Peyer's patch (tissue), 4 donors: ENCODE measurements around the gene KLHL3. TPM values are rescaled to one million over a fixed set of nuclear protein-coding genes. Genes with fewer than 3 reads are reported as not detected.

Experiments
- DNase-seq, 3 donors: peaks; one replicate each; pipeline ENCODE4 v3.0.0-alpha.2; 2017 to 2019
- H3K27ac ChIP-seq, 4 donors: fragments of 200-600 bp; sonication (generic); one replicate each; pipeline ENCODE4 v1.5.1; 2016 to 2019
- H3K27me3 ChIP-seq, 2 donors: fragments of 200-600 bp; sonication (generic); one replicate each; pipeline ENCODE4 v1.5.1; 2019
- H3K36me3 ChIP-seq, 3 donors: fragments of 200-600 bp; sonication (generic); one replicate each; pipeline ENCODE4 v1.5.1; 2016 to 2019
- H3K4me1 ChIP-seq, 4 donors: fragments of 200-600 bp; sonication (generic); one replicate each; pipeline ENCODE4 v1.5.1; 2016 to 2019
- H3K4me3 ChIP-seq, 4 donors: fragments of 200-600 bp; sonication (generic); 1 replicate in 3 of 4; 2 replicates in 1 of 4; pipeline ENCODE4 v1.5.1; 2016 to 2019; ENCODE audit warnings: mild to moderate bottlenecking in 1 of 4
- H3K9me3 ChIP-seq, 4 donors: fragments of 200-600 bp; sonication (generic); one replicate each; pipeline ENCODE4 v1.5.1; 2016 to 2019; ENCODE audit warnings: mild to moderate bottlenecking in 1 of 4
- CTCF ChIP-seq, 6 experiments: fragments of 450-650 bp in 4 of 6; fragments of 200-600 bp in 2 of 6; sonication (generic) in 1 of 6; IDR thresholded peaks; one replicate each; pipeline ENCODE4 v1.5.1; 2017 to 2019; ENCODE audit warnings: antibody characterized with exemption in 6 of 6, mild to moderate bottlenecking in 3 of 6, moderate library complexity in 1 of 6
- POLR2A ChIP-seq, 2 donors: fragments of 450-650 bp; IDR thresholded peaks; one replicate each; pipeline ENCODE4 v1.5.1; 2017; ENCODE audit warnings: antibody characterized with exemption in 2 of 2, mild to moderate bottlenecking in 2 of 2, moderate library complexity in 2 of 2
- small RNA-seq, 2 donors: library from RNA; depleted of rRNA; stranded (forward); fragments of <200 nt; gene quantifications; one replicate each; pipeline ENCODE3, GENCODE V24; 2016
- total RNA-seq, 4 donors: library from RNA; depleted of rRNA; stranded (reverse); fragments of >200 nt; gene quantifications; one replicate each; pipeline ENCODE4 v1.1.0, GENCODE V29; 2016

The KLHL3 gene
- total RNA-seq, 4 donors from 2014 or later, result 5.0 to 9.5 (median 6.3) TPM

- Histone ChIP-seq H3K4me1 (no peaks in the 10 kb centered on the region), H3K36me3 (no peaks in the 10 kb centered on the region), H3K27ac (no peak overlapping the region), H3K27me3 (no peaks in the 10 kb centered on the region), H3K4me3 (no peak overlapping the region), H3K9me3 (no peaks in the 10 kb centered on the region)
- no peak for DNase-seq
- no peak for TF ChIP-seq POLR2A (IDR thresholded peaks at IDR 0.05)
- TF ChIP-seq CTCF (IDR thresholded peaks at IDR 0.05), result no peak
Measured at GRCh38 chr5:137575211-137575610, 160.7 kb downstream of the KLHL3 start.

- Histone ChIP-seq H3K36me3 (no peaks in the 10 kb centered on the region), H3K27me3 (no peaks in the 10 kb centered on the region), H3K27ac (no peak overlapping the region), H3K9me3 (no peaks in the 10 kb centered on the region), H3K4me3 (no peak overlapping the region), H3K4me1 (no peaks in the 10 kb centered on the region)
- TF ChIP-seq CTCF (IDR thresholded peaks at IDR 0.05), result no peak
- TF ChIP-seq POLR2A (IDR thresholded peaks at IDR 0.05), result no peak
- no peak for DNase-seq
Measured at GRCh38 chr5:137573376-137573775, 162.5 kb downstream of the KLHL3 start.

DNA sequence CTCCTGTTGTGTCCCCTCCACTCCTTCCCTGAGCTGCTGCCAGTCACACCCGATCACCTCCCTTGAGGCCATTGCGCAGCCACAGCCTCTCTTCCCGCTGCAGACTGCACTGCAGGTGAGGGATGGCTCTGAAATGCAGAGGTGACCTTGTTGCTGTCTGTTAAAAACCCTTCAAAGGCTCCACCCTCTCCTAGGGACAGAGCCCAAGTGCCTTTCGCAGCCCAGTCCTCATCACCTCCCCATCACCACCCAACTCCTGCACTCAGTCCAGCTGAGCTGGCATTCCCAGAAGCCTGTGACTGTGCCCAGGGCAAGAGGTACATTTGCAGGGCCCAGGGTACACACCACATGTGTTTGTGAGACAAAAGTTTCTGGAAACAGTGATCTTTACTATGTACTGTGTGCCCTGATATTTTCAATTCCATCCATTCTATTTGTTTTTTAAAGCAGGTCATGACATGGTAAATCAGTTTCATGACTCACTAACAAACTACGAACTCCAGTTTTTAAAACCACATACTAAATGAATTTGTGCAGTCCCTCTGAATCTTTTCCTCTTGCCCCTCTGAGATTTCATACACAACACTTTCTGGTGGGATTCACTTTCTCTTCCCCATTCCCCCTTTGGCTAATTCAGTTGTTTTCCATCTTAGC is 163.7 kb downstream of the KLHL3 start:
- Histone ChIP-seq H3K27me3 (no peaks in the 10 kb centered on the region), H3K36me3 (no peaks in the 10 kb centered on the region), H3K9me3 (no peaks in the 10 kb centered on the region), H3K27ac (no peak overlapping the region), H3K4me3 (no peak overlapping the region), H3K4me1 (no peaks in the 10 kb centered on the region)
- no peak for DNase-seq
- TF ChIP-seq CTCF (IDR thresholded peaks at IDR 0.05) (no peak), POLR2A (IDR thresholded peaks at IDR 0.05) (no peak)

DNA sequence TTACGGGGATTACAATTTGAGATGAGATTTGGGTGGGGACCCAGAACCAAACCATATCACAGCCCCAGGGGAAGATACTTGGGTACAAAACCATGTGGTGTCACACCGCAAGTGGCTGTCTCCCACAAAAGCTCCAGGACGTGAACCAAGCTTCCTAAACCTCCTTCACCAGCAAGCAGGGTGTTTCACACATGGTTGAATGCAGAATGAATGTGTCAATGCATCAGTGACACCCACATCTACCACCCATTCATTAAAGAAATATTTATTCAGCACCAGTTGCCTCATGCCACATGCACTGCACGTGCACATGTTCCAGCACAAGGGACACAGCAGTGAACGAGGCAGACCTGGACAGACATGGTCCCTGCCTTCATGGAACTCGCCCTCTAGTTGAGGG is 165.8 kb downstream of the KLHL3 start:
- Histone ChIP-seq H3K36me3 (no peaks in the 10 kb centered on the region), H3K4me1 (no peaks in the 10 kb centered on the region), H3K27ac (no peak overlapping the region), H3K27me3 (no peaks in the 10 kb centered on the region), H3K4me3 (no peak overlapping the region), H3K9me3 (no peaks in the 10 kb centered on the region)
- DNase-seq, result no peak
- TF ChIP-seq CTCF (IDR thresholded peaks at IDR 0.05) (no peak), POLR2A (IDR thresholded peaks at IDR 0.05) (no peak)

Small RNA genes within 50 kb of the gene (small RNA-seq; reads per million reads assigned to genes)
- 4.7 to 12.2 reads per million in 2 donors for gene MIR874

Other genes starting within 250 kb of the KLHL3 start
- gene SPOCK1, start 236.8 kb downstream of the KLHL3 start, total RNA-seq, result 1 to 10 TPM in 3 of 4 donors, not detected in 1; 1.1 to 6.4 (median 4.2) TPM
- 10 to 100 TPM in 1 of 4 donors, 1 to 10 TPM in 3; 5.8 to 13.2 (median 7.3) TPM for gene HNRNPA0, start 18.3 kb upstream of the KLHL3 start, total RNA-seq
- gene MYOT, start 131.8 kb upstream of the KLHL3 start, total RNA-seq, result 1 to 10 TPM; 1.1 to 5.7 (median 4.2) TPM
- not detected for gene PKD2L2, start 153.4 kb upstream of the KLHL3 start, total RNA-seq